OCI-LY7 (cell line): ENCODE data around the gene TMEM37.

Experiments used
- CTCF ChIP-seq: fragments of 200-600 bp; sonication (generic); conservative IDR thresholded peaks from 2 replicates; pipeline ENCODE4 v1.5.1; 2014; ENCODE audit warnings: mild to moderate bottlenecking, antibody characterized with exemption, low read length, moderate library complexity, mixed read lengths
- EZH2phosphoT487 ChIP-seq: fragments of 200-600 bp; sonication (generic); IDR thresholded peaks from 2 replicates; pipeline ENCODE4 v1.6.1; 2018; ENCODE audit warnings: low read depth, borderline replicate concordance, mild to moderate bottlenecking, mixed run types, antibody characterized with exemption, low read length, moderate library complexity, mixed read lengths

- TF ChIP-seq CTCF (no peak), EZH2phosphoT487 (no peak)
Measured at GRCh38 chr2:119441376-119442225, 9.9 kb downstream of the TMEM37 start.
